Prostate gland (tissue), 2 donors: Measurements from ENCODE around the gene SPEM3. TPM values are rescaled to one million over a fixed set of nuclear protein-coding genes. Genes with fewer than 3 reads are reported as not detected.

Source experiments
- DNase-seq: peaks from one replicate; pipeline ENCODE4 v3.0.0-alpha.2; 2019; ENCODE audit warnings: low spot score
- H3K27ac ChIP-seq, 2 donors: fragments of 200-600 bp; sonication (generic); 2 replicates each; pipeline ENCODE4 v1.5.1; 2017 to 2019
- H3K27me3 ChIP-seq: fragments of 200-600 bp; sonication (generic); replicated peaks from 2 replicates; pipeline ENCODE4 v1.5.1; 2019; ENCODE audit not compliant: insufficient read depth
- H3K36me3 ChIP-seq, 2 donors: fragments of 200-600 bp; sonication (generic); 1 replicate in 1 of 2; 2 replicates in 1 of 2; pipeline versions ENCODE4 v1.5.1 to v1.8.1; 2017 to 2019
- H3K4me1 ChIP-seq: fragments of 200-600 bp; sonication (generic); replicated peaks from 2 replicates; pipeline ENCODE4 v1.5.1; 2019
- H3K4me3 ChIP-seq, 2 donors: fragments of 200-600 bp; sonication (generic); 2 replicates each; pipeline ENCODE4 v1.5.1; 2017 to 2019
- H3K9me3 ChIP-seq: fragments of 200-600 bp; sonication (generic); 2 replicates; pipeline ENCODE4 v1.5.1; 2017
- POLR2A ChIP-seq: fragments of 450-650 bp; IDR thresholded peaks from one replicate; pipeline ENCODE4 v1.6.1; 2016; ENCODE audit warnings: antibody characterized with exemption, mild to moderate bottlenecking
- POLR2AphosphoS5 ChIP-seq: sonication (generic); formaldehyde crosslinking; IDR thresholded peaks from one replicate; pipeline ENCODE4 v1.6.1; 2017; ENCODE audit warnings: antibody characterized with exemption
- WGBS: methylation state at CpG from one replicate; pipeline ENCODE4 v1.1.5; 2018; 5-methylcytosine and 5-hydroxymethylcytosine counted together
- intact Hi-C: fragments of 100-400 bp; cut with DNase I; formaldehyde crosslinking; loops from one replicate; pipeline ENCODE4 v1.14.2; 2022
- total RNA-seq, 2 donors: library from RNA; depleted of rRNA; stranded (reverse); fragments of >200 nt; gene quantifications; one replicate each; pipeline ENCODE4 v1.1.0, GENCODE V29; 2016
- TF ChIP-seq, protein P1 (sequence below), 4 experiments: fragments of 200-600 bp in 2 of 4; fragments of 450-650 bp in 2 of 4; sonication (generic) in 2 of 4; IDR thresholded peaks; 1 replicate in 3 of 4; 2 replicates in 1 of 4; pipeline ENCODE4 v1.5.1; 2016 to 2019; ENCODE audit warnings: antibody characterized with exemption in 4 of 4, mild to moderate bottlenecking in 2 of 4, moderate library complexity in 2 of 4

SPEM3 gene
- total RNA-seq, 2 donors from 2014 or later: 0.09 to 0.11 TPM

DNA sequence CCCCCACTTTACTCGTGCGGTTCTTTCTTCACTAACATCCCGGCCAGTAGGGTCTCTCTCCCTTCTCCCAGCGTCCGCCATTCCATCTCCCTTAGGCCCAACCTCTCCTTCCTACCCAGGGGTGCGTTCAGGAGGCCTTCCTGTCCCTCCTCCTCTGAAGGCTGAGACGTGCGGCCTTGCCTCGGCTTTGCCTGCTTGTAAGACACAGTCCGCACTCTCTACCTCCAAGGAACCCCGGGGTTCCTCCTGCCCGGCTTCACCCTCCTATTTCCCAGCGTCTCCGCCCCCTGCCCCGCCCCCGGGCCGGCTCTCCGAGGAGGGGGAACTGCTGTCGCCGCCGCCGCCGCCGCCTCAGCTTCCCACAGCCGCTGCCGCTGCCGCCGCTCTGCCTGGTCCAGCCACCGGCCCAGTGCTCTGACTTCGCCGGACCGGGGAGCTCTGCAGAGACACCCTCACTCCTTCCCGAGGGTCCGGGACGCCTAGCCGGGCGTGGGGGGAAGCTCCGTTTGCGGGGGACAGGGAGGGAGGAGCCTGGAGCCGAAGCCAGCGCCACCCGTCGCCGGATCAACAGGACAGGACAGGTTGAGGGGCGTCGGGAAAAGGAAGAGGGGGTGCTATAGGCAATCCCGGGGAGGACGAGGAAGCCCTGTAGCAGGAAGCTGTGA, 9.4 kb downstream of the SPEM3 start:
- Histone ChIP-seq H3K27ac (peak overlapping the region in 1 of 2 donors; percentile 39), H3K27me3 (no peaks in the 10 kb centered on the region), H3K36me3 (no peaks in the 10 kb centered on the region), H3K4me3 (peak overlapping the region; percentile 22 to 26), H3K4me1 (peaks cover 15% of the 10 kb centered on the region), H3K9me3 (no peaks in the 10 kb centered on the region)
- peak; percentile 50 for DNase-seq
- WGBS: 12% methylated on average over 40 of the region's 48 CpGs
- TF ChIP-seq, protein P1, sequence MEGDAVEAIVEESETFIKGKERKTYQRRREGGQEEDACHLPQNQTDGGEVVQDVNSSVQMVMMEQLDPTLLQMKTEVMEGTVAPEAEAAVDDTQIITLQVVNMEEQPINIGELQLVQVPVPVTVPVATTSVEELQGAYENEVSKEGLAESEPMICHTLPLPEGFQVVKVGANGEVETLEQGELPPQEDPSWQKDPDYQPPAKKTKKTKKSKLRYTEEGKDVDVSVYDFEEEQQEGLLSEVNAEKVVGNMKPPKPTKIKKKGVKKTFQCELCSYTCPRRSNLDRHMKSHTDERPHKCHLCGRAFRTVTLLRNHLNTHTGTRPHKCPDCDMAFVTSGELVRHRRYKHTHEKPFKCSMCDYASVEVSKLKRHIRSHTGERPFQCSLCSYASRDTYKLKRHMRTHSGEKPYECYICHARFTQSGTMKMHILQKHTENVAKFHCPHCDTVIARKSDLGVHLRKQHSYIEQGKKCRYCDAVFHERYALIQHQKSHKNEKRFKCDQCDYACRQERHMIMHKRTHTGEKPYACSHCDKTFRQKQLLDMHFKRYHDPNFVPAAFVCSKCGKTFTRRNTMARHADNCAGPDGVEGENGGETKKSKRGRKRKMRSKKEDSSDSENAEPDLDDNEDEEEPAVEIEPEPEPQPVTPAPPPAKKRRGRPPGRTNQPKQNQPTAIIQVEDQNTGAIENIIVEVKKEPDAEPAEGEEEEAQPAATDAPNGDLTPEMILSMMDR (IDR thresholded peaks at IDR 0.05): peak in 1 of 4 experiments; percentile 10
- peak; percentile 23 for TF ChIP-seq POLR2AphosphoS5
- peak; percentile 45 for TF ChIP-seq POLR2A
- intact Hi-C loops: loop anchor here (5.0 kb wide), 2 partner anchors 39 to 124 kb away; partner anchors contain the start of genes SENP3 and ZBTB4

DNA sequence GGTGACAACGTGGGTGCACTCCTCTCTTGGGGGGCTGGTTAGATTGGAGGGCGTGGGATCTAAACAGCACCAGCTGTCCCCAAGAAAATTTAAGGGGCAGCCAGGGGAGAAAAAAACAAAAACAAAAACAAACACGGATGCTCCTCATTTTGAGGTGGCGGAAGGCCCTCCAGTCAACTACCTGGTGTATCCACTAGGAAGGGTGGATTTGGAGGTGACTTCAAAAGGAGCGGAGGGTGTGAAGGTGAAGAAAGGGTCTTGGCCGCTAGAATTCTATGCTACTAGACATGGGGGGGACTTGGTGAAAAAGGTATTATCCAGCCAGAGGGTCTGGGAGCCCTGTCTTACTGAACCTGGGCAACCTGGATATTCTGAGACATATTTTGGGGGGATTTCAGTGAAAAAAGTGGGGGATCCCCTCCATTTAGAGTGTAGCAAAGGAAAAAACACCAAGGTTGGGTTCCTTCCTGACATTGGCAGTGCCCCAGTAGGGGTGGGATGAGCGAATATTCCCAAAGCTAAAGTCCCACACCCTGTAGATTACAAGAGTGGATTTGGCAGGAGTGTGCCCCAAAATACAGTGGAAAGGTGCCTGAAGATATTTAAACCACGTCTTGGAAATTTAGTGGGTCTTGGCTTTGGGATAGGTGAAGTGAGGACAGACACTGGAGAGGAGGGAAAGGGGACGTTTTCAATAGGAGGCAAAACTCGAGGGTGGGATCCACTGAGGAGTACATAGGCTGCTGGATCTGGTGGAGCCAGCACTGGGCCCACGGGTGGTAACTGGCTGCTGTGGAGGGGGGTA, 10.2 kb downstream of the SPEM3 start:
- Histone ChIP-seq H3K27me3 (no peaks in the 10 kb centered on the region), H3K9me3 (no peaks in the 10 kb centered on the region), H3K27ac (no peak overlapping the region), H3K4me1 (peaks cover 15% of the 10 kb centered on the region), H3K4me3 (peak overlapping the region; percentile 26 to 30), H3K36me3 (no peaks in the 10 kb centered on the region)
- WGBS: 58% methylated on average over 11 of the region's 11 CpGs
- no peak for DNase-seq
- intact Hi-C loops: loop anchor here (5.0 kb wide), 2 partner anchors 38 to 123 kb away; partner anchors contain the start of genes SENP3 and ZBTB4
- TF ChIP-seq, protein P1 (IDR thresholded peaks at IDR 0.05): no peak
- TF ChIP-seq POLR2AphosphoS5: no peak
- TF ChIP-seq POLR2A: no peak

DNA sequence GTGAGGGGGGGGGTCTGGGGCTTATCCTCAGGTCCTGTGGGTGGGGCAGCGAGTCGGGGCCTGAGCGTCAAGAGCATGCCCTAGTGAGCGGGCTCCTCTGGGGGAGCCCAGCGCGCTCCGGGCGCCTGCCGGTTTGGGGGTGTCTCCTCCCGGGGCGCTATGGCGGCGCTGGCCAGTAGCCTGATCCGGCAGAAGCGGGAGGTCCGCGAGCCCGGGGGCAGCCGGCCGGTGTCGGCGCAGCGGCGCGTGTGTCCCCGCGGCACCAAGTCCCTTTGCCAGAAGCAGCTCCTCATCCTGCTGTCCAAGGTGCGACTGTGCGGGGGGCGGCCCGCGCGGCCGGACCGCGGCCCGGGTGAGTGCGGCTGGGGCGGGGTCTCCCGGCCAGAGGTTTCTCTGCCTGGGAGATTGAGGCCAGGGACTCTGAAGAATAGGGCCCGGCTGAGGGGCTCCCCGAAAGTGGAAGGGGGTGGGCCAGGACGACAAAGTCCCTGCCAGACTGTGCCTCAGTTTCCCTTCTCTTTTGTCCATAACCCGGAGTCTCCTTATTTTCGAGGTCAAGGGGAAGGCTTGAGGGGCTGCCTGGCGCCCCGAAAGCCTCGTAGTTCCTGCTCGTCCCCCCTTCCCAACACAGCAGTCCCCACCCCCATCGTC, 10.9 kb downstream of the SPEM3 start, which contains the start of gene FGF11:
FGF11 (plus strand) TSS at position 51 of the 651 bp plus-strand sequence; CDS start at position 160, 109 bp downstream.
- TF ChIP-seq POLR2A: no peak
- no peak for DNase-seq
- 1% methylated on average over 28 of the region's 50 CpGs for WGBS
- H3K4me1 ChIP-seq: peaks cover 15% of the 10 kb centered on the region
- H3K27ac ChIP-seq: peak within 1 kb of the TSS in 1 of 2 donors; percentile 39
- peak within 1 kb of the TSS; percentile 26 to 30 for H3K4me3 ChIP-seq
- intact Hi-C loops: loop anchor here (5.0 kb wide), 2 partner anchors 38 to 123 kb away; partner anchors contain the start of genes SENP3 and ZBTB4
- H3K9me3 ChIP-seq: no peaks in the 10 kb centered on the region
- H3K27me3 ChIP-seq: no peaks in the 10 kb centered on the region
- no peaks in the 10 kb centered on the region for H3K36me3 ChIP-seq

DNA sequence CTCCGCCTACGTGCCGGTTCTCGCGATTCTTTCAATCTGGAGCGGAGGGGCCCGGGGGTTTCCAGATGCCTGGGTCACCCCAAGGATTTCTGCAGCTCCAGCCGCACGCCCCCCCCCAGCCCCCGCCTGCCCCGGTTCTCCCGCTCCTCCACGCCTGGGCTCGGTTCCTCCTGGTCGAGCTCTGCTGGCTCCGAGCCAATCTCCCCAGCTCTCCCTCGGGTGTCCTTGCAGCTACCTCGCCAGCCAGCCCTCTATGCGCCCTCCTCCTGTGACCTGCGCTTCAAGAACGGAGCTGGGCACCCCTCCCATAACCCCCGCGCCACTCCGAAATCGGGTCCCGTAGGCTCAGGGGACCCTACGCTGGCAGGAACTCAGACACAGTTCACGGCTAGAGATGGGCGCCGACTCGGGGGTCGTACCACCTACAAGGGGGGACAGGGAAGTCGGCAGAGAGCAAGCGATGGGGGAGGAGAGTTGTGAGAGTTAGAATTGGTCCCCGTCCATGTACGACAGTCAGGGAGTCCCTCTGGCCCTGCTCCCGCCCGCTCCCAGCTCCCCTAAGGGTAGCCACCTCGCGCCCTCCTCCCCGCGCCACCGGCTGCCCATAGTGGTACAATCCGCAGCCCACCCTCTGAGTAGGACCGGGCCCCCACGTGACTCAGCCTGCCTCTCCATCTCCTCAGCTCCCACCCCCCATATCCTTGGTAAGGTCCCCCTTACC, 11.6 kb downstream of the SPEM3 start:
- H3K4me1 ChIP-seq: peaks cover 15% of the 10 kb centered on the region
- intact Hi-C loops: no loop called here
- H3K27ac ChIP-seq: no peak overlapping the region
- no peaks in the 10 kb centered on the region for H3K9me3 ChIP-seq
- DNase-seq: peak; percentile 44
- no peaks in the 10 kb centered on the region for H3K27me3 ChIP-seq
- peak overlapping the region; percentile 26 to 30 for H3K4me3 ChIP-seq
- TF ChIP-seq POLR2A (no peak), POLR2AphosphoS5 (no peak)
- TF ChIP-seq, protein P1 (IDR thresholded peaks at IDR 0.05): no peak
- no peaks in the 10 kb centered on the region for H3K36me3 ChIP-seq
- WGBS: 3% methylated on average over 42 of the region's 46 CpGs
